K562 (cell line): Measurements from ENCODE around the gene NTNG1. TPM values are rescaled to one million over a fixed set of nuclear protein-coding genes. Genes with fewer than 3 reads are reported as not detected.

Experiments
- ATAC-seq: fragments of 200-7000 bp; cut with Tn5 transposase; 3 replicates; pipeline ENCODE4 v1.9.1; 2020; ENCODE audit warnings: moderate library complexity
- BruUV-seq: library from RNA; stranded (reverse); fragments of 400-500 nt; replicated peaks from 2 replicates; lab custom pipeline; 2021; lab: Mats Ljungman, UMichigan
- CTCF ChIA-PET: fragments of 300-600 bp; formaldehyde crosslinking; extraction: SDS; loops from one replicate; lab custom pipeline; 2021; ENCODE audit warnings: low intra/inter-chr PET ratio; lab: Yijun Ruan, JAX
- POLR2A ChIA-PET: fragments of 300-600, 350-650 bp; sonication (Branson Sonifier 250); formaldehyde crosslinking; extraction: SDS; loops from one replicate; lab custom pipeline; 2021; ENCODE audit warnings: antibody characterized with exemption, inconsistent platforms; lab: Yijun Ruan, JAX
- DNase-seq, 4 experiments: peaks; one replicate each; pipeline versions ENCODE4 v3.0.0 to v3.0.0-alpha.2; 2011 to 2018; ENCODE audit warnings: low spot score in 3 of 4, mixed read lengths in 3 of 4; ENCODE audit errors: extremely low read depth in 1 of 4
- FAIRE-seq: peaks from 2 replicates; lab custom pipeline; 2011; peaks lifted over from hg19 to GRCh38; lab: Jason Lieb, UNC
- H2AFZ ChIP-seq: 2 replicates; pipeline ENCODE4 v1.6.0; 2011; ENCODE audit warnings: low read depth, low read length, control low read depth, inconsistent platforms
- H3K27ac ChIP-seq: fragments of 200-600 bp; 3 replicates; pipeline ENCODE4 v1.8.0; 2011; ENCODE audit warnings: low read depth, mild to moderate bottlenecking, control low read depth, inconsistent platforms, low read length, moderate library complexity, mixed read lengths; ENCODE audit errors: extremely low read depth
- H3K27me3 ChIP-seq, 2 experiments: fragments of 300-600 bp in 1 of 2; 2 replicates in 1 of 2; 3 replicates in 1 of 2; pipeline versions ENCODE4 v1.6.0 to v1.8.0; 2011; ENCODE audit warnings: inconsistent platforms in 2 of 2, low read length in 2 of 2, mild to moderate bottlenecking in 1 of 2, mixed read lengths in 1 of 2, moderate library complexity in 1 of 2; ENCODE audit not compliant: control insufficient read depth in 2 of 2, insufficient read depth in 2 of 2
- H3K36me3 ChIP-seq: fragments of 300-600 bp; 3 replicates; pipeline ENCODE4 v1.8.0; 2011; ENCODE audit warnings: mild to moderate bottlenecking, low read length, inconsistent platforms; ENCODE audit not compliant: control insufficient read depth, insufficient read depth
- H3K4me1 ChIP-seq, 2 experiments: fragments of 200-600 bp in 1 of 2; replicated peaks in 1 of 2; 2 replicates in 1 of 2; 3 replicates in 1 of 2; pipeline versions ENCODE4 v1.5.1 to v1.8.0; 2011; ENCODE audit warnings: inconsistent platforms in 2 of 2, low read length in 2 of 2, mild to moderate bottlenecking in 1 of 2, mixed read lengths in 1 of 2, moderate library complexity in 1 of 2; ENCODE audit not compliant: control insufficient read depth in 2 of 2, insufficient read depth in 2 of 2
- H3K4me2 ChIP-seq: 2 replicates; pipeline ENCODE4 v1.6.1; 2011; ENCODE audit warnings: low read length, control low read depth, inconsistent platforms, mixed read lengths; ENCODE audit not compliant: insufficient read depth
- H3K4me3 ChIP-seq: fragments of 200-600 bp; sonication (generic), shearing (Covaris generic); 2 replicates; pipeline ENCODE4 v1.5.1; 2016; ENCODE audit warnings: control low read depth, inconsistent platforms
- H3K79me2 ChIP-seq: fragments of 200-600 bp; 3 replicates; pipeline ENCODE4 v1.8.0; 2011; ENCODE audit warnings: low read length, inconsistent platforms; ENCODE audit not compliant: control insufficient read depth, insufficient read depth
- H3K9ac ChIP-seq, 2 experiments: 2 replicates each; pipeline versions ENCODE4 v1.6.0 to v1.6.1; 2011; ENCODE audit warnings: low read depth in 2 of 2, low read length in 2 of 2, control low read depth in 1 of 2, inconsistent platforms in 1 of 2, mild to moderate bottlenecking in 1 of 2, mixed read lengths in 1 of 2; ENCODE audit not compliant: insufficient read depth in 1 of 2
- H3K9me1 ChIP-seq: one replicate; pipeline ENCODE4 v1.6.0; 2011; ENCODE audit warnings: inconsistent platforms, mild to moderate bottlenecking, low read length, moderate library complexity; ENCODE audit not compliant: control insufficient read depth, insufficient read depth
- H3K9me3 ChIP-seq: replicated peaks from 2 replicates; pipeline ENCODE4 v1.5.1; 2011; ENCODE audit warnings: low read depth, low read length, inconsistent platforms; ENCODE audit not compliant: control insufficient read depth, insufficient read depth
- H4K20me1 ChIP-seq: replicated peaks from 2 replicates; pipeline ENCODE4 v1.6.1; 2011; ENCODE audit warnings: low read length, inconsistent platforms, mixed read lengths; ENCODE audit not compliant: control insufficient read depth, insufficient read depth
- ARID2 ChIP-seq: fragments of 450-650 bp; IDR thresholded peaks from 2 replicates; pipeline ENCODE4 v1.6.1; 2017; ENCODE audit warnings: antibody characterized with exemption, mild to moderate bottlenecking
- HDAC8 ChIP-seq: fragments of 450-650 bp; IDR thresholded peaks from 2 replicates; pipeline ENCODE4 v1.6.1; 2016; ENCODE audit warnings: mild to moderate bottlenecking, missing genetic modification characterization, moderate library complexity, missing compliant biosample characterization
- TEAD4 ChIP-seq, 2 experiments: sonication (generic) in 1 of 2; formaldehyde crosslinking in 1 of 2; IDR thresholded peaks; 2 replicates each; pipeline versions ENCODE4 v1.6.1 to v1.8.0; 2012 to 2022; ENCODE audit warnings: borderline replicate concordance in 1 of 2, inconsistent platforms in 1 of 2, low read length in 1 of 2, mild to moderate bottlenecking in 1 of 2, missing genetic modification reagents in 1 of 2
- ZFP30 ChIP-seq: fragments of 250-450 bp; sonication (Bioruptor Pico); IDR thresholded peaks from 2 replicates; pipeline ENCODE4 v1.8.0; 2022; ENCODE audit warnings: moderate library complexity, mild to moderate bottlenecking, inconsistent platforms, borderline replicate concordance
- ZNF384 ChIP-seq: IDR thresholded peaks from 2 replicates; pipeline ENCODE4 v1.6.1; 2012; ENCODE audit warnings: low read depth, low read length, improper control_type of control experiment
- ZNF699 ChIP-seq: fragments of 250-450 bp; sonication (Bioruptor Pico); IDR thresholded peaks from 2 replicates; pipeline ENCODE4 v1.8.0; 2021; ENCODE audit warnings: mild to moderate bottlenecking, moderate library complexity; ENCODE audit not compliant: insufficient replicate concordance
- ZSCAN29 ChIP-seq: fragments of 450-650 bp; IDR thresholded peaks from 2 replicates; pipeline ENCODE4 v1.6.1; 2017
- WGBS: fragments of 100-300 bp; shearing (Covaris generic); methylation state at CpG from one replicate; pipeline ENCODE4 v1.1.6; 2016; ENCODE audit warnings: low coverage, mixed read lengths; ENCODE audit not compliant: insufficient coverage; ENCODE audit errors: missing lambda C conversion rate; 5-methylcytosine and 5-hydroxymethylcytosine counted together
- in situ Hi-C: fragments of 300-500 bp; cut with MboI; formaldehyde crosslinking; loops from 4 replicates; pipeline ENCODE4 v1.15.0; 2018; ENCODE audit warnings: inconsistent platforms, mixed read lengths
- intact Hi-C: fragments of 100-400 bp; cut with micrococcal nuclease; formaldehyde crosslinking; loops from 2 replicates; pipeline ENCODE4 v1.14.2; 2022
- polyA plus RNA-seq, 8 experiments: library from polyadenylated mRNA; depleted of rRNA in 4 of 8; stranded (reverse) in 5 of 8; unstranded in 3 of 8; fragments of >200 nt; fragmentation: Nextera tagmentation in 2 of 8; fragmentation: Illumina TruSeq in 1 of 8; extraction: Ambion mirVana in 2 of 8; extraction: Trizol in 1 of 8; gene quantifications; 2 replicates each; pipeline versions ENCODE4 v1.2.1 to v1.2.3, GENCODE V29; 2011 to 2014; ENCODE audit warnings: inconsistent platforms in 1 of 8, missing spikeins in 1 of 8
- total RNA-seq, 7 experiments: library from RNA; depleted of rRNA in 6 of 7; stranded (reverse); fragments of >200 nt in 6 of 7; fragmentation: Illumina TruSeq in 2 of 7; extraction: Trizol in 2 of 7; gene quantifications; 2 replicates each; pipeline versions ENCODE4 v1.2.1 to v1.2.3, GENCODE V29; 2011 to 2021; ENCODE audit warnings: low replicate concordance in 1 of 7
- TF ChIP-seq, protein P1 (sequence below), 3 experiments: fragments of 200-800 bp in 1 of 3; fragments of 250-450 bp in 1 of 3; fragments of 450-650 bp in 1 of 3; sonication (Bioruptor Pico) in 1 of 3; sonication (Bioruptor generic) in 1 of 3; formaldehyde crosslinking in 1 of 3; IDR thresholded peaks; 2 replicates each; pipeline versions ENCODE4 v1.6.1 to v1.8.0; 2016 to 2022; ENCODE audit warnings: mild to moderate bottlenecking in 2 of 3, missing genetic modification characterization in 2 of 3, missing compliant biosample characterization in 1 of 3, moderate library complexity in 1 of 3
- TF ChIP-seq, protein P2 (sequence below): fragments of 250-450 bp; sonication (Bioruptor Pico); IDR thresholded peaks from 2 replicates; pipeline ENCODE4 v1.5.0; 2021

NTNG1 gene
- total and polyA plus RNA-seq, 9 of the 15 experiments (the other 6 are each of a cell fraction or from before 2014, with no cell fraction given), result not detected

DNA sequence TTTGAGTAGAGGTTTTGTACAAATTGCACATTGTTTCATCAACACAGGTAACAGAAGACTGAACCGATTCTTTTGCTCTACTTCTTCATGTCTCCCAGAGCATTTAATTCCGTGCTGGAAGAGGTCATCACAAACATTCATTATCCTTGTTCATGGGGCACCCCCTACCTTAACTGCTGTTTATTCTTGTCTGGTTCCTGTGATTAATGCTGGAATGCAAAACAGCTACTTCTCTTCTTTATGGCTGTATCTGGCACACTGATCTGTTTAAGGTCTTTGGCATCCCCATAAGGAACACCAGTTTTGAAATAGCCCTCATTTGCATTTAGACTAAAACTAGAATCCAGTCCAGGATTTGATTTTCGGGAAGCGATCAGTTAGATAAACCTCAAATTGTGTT lies 42.2 kb downstream of the NTNG1 start:
- no TSS peak for BruUV-seq
- Histone ChIP-seq H3K4me2 (no peak overlapping the region), H3K36me3 (no peaks in the 10 kb centered on the region), H2AFZ (no peak overlapping the region), H3K9me3 (no peaks in the 10 kb centered on the region; the same call in 1 of the 2 replicates), H3K4me1 (no peaks in the 10 kb centered on the region), H3K27me3 (no peaks in the 10 kb centered on the region), H3K9ac (no peak overlapping the region), H4K20me1 (no peaks in the 10 kb centered on the region), H3K9me1 (no peaks in the 10 kb centered on the region), H3K27ac (no peak overlapping the region), H3K79me2 (no peaks in the 10 kb centered on the region), H3K4me3 (no peak overlapping the region)
- ATAC-seq (no peak), FAIRE-seq (no peak), DNase-seq (no peak)
- ChIA-PET CTCF (no interaction called here), POLR2A (no interaction called here)
- 0% methylated on average over 4 of the region's 4 CpGs for WGBS
- TF ChIP-seq TEAD4 (IDR thresholded peaks at IDR 0.05; ENCODE audit: low read length) (no peak), TEAD4 (CRISPR knock-in tag; IDR thresholded peaks at IDR 0.05; ENCODE audit: borderline replicate concordance) (no peak), ZSCAN29 (no peak), ZFP30 (CRISPR knock-in tag) (no peak), HDAC8 (tag) (no peak), ZNF384 (no peak), ZNF699 (CRISPR knock-in tag) (no peak), ARID2 (no peak)
- TF ChIP-seq, protein P1, sequence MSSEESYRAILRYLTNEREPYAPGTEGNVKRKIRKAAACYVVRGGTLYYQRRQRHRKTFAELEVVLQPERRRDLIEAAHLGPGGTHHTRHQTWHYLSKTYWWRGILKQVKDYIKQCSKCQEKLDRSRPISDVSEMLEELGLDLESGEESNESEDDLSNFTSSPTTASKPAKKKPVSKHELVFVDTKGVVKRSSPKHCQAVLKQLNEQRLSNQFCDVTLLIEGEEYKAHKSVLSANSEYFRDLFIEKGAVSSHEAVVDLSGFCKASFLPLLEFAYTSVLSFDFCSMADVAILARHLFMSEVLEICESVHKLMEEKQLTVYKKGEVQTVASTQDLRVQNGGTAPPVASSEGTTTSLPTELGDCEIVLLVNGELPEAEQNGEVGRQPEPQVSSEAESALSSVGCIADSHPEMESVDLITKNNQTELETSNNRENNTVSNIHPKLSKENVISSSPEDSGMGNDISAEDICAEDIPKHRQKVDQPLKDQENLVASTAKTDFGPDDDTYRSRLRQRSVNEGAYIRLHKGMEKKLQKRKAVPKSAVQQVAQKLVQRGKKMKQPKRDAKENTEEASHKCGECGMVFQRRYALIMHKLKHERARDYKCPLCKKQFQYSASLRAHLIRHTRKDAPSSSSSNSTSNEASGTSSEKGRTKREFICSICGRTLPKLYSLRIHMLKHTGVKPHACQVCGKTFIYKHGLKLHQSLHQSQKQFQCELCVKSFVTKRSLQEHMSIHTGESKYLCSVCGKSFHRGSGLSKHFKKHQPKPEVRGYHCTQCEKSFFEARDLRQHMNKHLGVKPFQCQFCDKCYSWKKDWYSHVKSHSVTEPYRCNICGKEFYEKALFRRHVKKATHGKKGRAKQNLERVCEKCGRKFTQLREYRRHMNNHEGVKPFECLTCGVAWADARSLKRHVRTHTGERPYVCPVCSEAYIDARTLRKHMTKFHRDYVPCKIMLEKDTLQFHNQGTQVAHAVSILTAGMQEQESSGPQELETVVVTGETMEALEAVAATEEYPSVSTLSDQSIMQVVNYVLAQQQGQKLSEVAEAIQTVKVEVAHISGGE (CRISPR knock-in tag; IDR thresholded peaks at IDR 0.05), result peak in 1 of 3 experiments; percentile 10; a peak in 1 of 6 replicates
- TF ChIP-seq, protein P2, sequence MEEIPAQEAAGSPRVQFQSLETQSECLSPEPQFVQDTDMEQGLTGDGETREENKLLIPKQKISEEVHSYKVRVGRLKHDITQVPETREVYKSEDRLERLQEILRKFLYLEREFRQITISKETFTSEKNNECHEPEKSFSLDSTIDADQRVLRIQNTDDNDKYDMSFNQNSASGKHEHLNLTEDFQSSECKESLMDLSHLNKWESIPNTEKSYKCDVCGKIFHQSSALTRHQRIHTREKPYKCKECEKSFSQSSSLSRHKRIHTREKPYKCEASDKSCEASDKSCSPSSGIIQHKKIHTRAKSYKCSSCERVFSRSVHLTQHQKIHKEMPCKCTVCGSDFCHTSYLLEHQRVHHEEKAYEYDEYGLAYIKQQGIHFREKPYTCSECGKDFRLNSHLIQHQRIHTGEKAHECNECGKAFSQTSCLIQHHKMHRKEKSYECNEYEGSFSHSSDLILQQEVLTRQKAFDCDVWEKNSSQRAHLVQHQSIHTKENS (CRISPR knock-in tag), result no peak
- in situ Hi-C loops, result no loop called here
- intact Hi-C loops, result no loop called here
